ENCODE measurements around the gene IL11. TPM values are rescaled to one million over a fixed set of nuclear protein-coding genes. Genes with fewer than 3 reads are reported as not detected.
A peak's percentile ranks its signal among the peaks of the same experiment; 100 is the strongest.

Gene IL11
- total and polyA plus RNA-seq, 2 of the 13 experiments (the other 11 are each of a cell fraction or from before 2014, with no cell fraction given), result 2.5 to 2.9 TPM

DNA sequence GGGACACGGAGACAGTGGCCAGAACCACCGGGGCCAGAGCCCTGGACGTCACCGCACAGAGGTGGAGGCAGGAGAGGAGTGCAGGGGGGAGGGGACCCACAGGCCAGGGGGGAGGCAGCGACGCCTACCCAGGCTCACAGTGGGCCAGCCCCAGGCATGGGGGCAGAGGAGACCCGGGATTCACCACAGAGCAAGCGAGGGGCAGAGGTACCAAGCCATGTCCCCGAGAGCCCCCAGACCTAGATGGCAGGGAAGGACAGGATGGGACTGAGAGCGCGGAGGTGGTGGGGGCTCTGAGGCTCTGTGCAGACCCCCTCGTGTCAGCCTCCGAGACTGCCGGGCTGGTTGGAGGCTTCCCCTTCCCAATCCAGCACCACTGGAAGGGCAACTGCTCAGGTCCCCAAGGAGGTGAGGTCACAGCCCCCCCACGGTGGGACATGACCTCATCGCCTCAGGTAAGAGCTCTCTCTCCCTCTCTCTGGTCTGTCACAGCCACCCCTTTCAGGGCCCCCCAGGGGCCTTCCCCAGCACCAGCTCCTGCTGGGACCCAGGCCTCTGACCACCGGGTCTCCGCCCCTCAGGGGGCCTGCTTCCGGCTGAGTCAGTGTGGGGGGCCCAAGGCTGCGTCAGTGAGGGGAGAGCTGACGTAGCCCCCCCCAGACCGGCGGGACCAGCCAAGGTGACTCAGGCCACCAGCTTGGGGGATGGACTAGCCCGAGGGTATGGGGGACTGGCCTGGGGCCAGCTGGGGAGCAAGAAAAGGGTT lies 2.2 kb upstream of the IL11 start (continued):
- 0 out of 2 replicates have a peak, but pooled peaks have one; percentile 29 for TF ChIP-seq THAP11 (CRISPR knock-in tag; IDR thresholded peaks at IDR 0.05)
- 0 out of 2 replicates have a peak, but pooled peaks have one; percentile 54 for TF ChIP-seq ZBTB7B (CRISPR knock-in tag; IDR thresholded peaks at IDR 0.05)
- TF ChIP-seq, protein P1, sequence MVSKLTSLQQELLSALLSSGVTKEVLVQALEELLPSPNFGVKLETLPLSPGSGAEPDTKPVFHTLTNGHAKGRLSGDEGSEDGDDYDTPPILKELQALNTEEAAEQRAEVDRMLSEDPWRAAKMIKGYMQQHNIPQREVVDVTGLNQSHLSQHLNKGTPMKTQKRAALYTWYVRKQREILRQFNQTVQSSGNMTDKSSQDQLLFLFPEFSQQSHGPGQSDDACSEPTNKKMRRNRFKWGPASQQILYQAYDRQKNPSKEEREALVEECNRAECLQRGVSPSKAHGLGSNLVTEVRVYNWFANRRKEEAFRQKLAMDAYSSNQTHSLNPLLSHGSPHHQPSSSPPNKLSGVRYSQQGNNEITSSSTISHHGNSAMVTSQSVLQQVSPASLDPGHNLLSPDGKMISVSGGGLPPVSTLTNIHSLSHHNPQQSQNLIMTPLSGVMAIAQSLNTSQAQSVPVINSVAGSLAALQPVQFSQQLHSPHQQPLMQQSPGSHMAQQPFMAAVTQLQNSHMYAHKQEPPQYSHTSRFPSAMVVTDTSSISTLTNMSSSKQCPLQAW (CRISPR knock-in tag; IDR thresholded peaks at IDR 0.05), result peak; percentile 47; the same call in 1 of the 2 replicates
- 0 out of 4 replicates have a peak, but pooled peaks of 1 of the 2 experiments have one; percentile 24 for TF ChIP-seq NR2F1 (CRISPR knock-in tag; IDR thresholded peaks at IDR 0.05)
- no peak for TF ChIP-seq ZNF703 (CRISPR knock-in tag; IDR thresholded peaks at IDR 0.05; ENCODE audit: borderline replicate concordance)
- no peak for TF ChIP-seq HDAC6 (IDR thresholded peaks at IDR 0.05; ENCODE audit: low read depth, low read length)
- no peak for TF ChIP-seq ERF (CRISPR knock-in tag; IDR thresholded peaks at IDR 0.05)
- TF ChIP-seq SOX13 (IDR thresholded peaks at IDR 0.05), result no peak
- TF ChIP-seq SOX13 (CRISPR knock-in tag; conservative IDR thresholded peaks at IDR 0.05 in 1 of 2, IDR thresholded peaks at IDR 0.05 in 1 of 2), result no peak
- TF ChIP-seq IKZF4 (CRISPR knock-in tag; IDR thresholded peaks at IDR 0.05; ENCODE audit: borderline replicate concordance, low read depth, not compliant biosample characterization), result no peak
- peak; percentile 31; the same call in 1 of the 2 replicates for TF ChIP-seq SP5 (CRISPR knock-in tag; IDR thresholded peaks at IDR 0.05; ENCODE audit: borderline replicate concordance, low read depth)
- TF ChIP-seq, protein P2, sequence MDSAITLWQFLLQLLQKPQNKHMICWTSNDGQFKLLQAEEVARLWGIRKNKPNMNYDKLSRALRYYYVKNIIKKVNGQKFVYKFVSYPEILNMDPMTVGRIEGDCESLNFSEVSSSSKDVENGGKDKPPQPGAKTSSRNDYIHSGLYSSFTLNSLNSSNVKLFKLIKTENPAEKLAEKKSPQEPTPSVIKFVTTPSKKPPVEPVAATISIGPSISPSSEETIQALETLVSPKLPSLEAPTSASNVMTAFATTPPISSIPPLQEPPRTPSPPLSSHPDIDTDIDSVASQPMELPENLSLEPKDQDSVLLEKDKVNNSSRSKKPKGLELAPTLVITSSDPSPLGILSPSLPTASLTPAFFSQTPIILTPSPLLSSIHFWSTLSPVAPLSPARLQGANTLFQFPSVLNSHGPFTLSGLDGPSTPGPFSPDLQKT (CRISPR knock-in tag; IDR thresholded peaks at IDR 0.05; ENCODE audit: borderline replicate concordance), result no peak
- TF ChIP-seq SIX4 (CRISPR knock-in tag; IDR thresholded peaks at IDR 0.05), result no peak
- TF ChIP-seq ELF3 (CRISPR knock-in tag; IDR thresholded peaks at IDR 0.05), result no peak
- TF ChIP-seq GATAD2A (CRISPR knock-in tag; IDR thresholded peaks at IDR 0.05), result peak; percentile 45; the same call in 1 of the 2 replicates
- TF ChIP-seq SP2 (CRISPR knock-in tag; IDR thresholded peaks at IDR 0.05), result 0 out of 2 replicates have a peak, but pooled peaks have one; percentile 30
- TF ChIP-seq, protein P3, sequence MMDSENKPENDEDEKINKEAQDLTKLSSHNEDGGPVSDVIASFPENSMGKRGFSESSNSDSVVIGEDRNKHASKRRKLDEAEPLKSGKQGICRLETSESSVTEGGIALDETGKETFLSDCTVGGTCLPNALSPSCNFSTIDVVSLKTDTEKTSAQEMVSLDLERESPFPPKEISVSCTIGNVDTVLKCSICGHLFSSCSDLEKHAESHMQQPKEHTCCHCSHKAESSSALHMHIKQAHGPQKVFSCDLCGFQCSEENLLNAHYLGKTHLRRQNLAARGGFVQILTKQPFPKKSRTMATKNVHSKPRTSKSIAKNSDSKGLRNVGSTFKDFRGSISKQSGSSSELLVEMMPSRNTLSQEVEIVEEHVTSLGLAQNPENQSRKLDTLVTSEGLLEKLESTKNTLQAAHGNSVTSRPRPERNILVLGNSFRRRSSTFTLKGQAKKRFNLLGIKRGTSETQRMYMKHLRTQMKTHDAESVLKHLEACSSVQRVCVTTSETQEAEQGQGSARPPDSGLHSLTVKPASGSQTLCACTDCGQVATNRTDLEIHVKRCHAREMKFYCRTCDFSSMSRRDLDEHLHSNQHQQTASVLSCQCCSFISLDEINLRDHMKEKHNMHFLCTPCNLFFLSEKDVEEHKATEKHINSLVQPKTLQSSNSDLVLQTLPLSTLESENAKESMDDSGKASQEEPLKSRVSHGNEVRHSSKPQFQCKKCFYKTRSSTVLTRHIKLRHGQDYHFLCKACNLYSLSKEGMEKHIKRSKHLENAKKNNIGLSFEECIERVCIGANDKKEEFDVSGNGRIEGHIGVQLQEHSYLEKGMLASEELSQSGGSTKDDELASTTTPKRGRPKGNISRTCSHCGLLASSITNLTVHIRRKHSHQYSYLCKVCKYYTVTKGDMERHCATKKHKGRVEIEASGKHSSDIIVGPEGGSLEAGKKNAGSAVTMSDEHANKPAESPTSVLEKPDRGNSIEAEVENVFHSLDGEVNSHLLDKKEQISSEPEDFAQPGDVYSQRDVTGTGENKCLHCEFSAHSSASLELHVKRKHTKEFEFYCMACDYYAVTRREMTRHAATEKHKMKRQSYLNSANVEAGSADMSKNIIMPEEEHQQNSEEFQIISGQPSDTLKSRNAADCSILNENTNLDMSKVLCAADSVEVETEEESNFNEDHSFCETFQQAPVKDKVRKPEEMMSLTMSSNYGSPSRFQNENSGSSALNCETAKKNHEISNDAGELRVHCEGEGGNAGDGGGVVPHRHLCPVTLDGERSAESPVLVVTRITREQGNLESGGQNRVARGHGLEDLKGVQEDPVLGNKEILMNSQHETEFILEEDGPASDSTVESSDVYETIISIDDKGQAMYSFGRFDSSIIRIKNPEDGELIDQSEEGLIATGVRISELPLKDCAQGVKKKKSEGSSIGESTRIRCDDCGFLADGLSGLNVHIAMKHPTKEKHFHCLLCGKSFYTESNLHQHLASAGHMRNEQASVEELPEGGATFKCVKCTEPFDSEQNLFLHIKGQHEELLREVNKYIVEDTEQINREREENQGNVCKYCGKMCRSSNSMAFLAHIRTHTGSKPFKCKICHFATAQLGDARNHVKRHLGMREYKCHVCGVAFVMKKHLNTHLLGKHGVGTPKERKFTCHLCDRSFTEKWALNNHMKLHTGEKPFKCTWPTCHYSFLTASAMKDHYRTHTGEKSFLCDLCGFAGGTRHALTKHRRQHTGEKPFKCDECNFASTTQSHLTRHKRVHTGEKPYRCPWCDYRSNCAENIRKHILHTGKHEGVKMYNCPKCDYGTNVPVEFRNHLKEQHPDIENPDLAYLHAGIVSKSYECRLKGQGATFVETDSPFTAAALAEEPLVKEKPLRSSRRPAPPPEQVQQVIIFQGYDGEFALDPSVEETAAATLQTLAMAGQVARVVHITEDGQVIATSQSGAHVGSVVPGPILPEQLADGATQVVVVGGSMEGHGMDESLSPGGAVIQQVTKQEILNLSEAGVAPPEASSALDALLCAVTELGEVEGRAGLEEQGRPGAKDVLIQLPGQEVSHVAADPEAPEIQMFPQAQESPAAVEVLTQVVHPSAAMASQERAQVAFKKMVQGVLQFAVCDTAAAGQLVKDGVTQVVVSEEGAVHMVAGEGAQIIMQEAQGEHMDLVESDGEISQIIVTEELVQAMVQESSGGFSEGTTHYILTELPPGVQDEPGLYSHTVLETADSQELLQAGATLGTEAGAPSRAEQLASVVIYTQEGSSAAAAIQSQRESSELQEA (CRISPR knock-in tag; IDR thresholded peaks at IDR 0.05; ENCODE audit: not compliant biosample characterization), result no peak
